Inflammatory macrophage treated with lipopolysaccharide for 4 hours (primary cell): Measurements from ENCODE around the gene RABGAP1L.

ENCODE experiments used
- DNase-seq: peaks from one replicate; pipeline ENCODE4 v3.0.0-alpha.2; 2020

Gene RABGAP1L

DNA sequence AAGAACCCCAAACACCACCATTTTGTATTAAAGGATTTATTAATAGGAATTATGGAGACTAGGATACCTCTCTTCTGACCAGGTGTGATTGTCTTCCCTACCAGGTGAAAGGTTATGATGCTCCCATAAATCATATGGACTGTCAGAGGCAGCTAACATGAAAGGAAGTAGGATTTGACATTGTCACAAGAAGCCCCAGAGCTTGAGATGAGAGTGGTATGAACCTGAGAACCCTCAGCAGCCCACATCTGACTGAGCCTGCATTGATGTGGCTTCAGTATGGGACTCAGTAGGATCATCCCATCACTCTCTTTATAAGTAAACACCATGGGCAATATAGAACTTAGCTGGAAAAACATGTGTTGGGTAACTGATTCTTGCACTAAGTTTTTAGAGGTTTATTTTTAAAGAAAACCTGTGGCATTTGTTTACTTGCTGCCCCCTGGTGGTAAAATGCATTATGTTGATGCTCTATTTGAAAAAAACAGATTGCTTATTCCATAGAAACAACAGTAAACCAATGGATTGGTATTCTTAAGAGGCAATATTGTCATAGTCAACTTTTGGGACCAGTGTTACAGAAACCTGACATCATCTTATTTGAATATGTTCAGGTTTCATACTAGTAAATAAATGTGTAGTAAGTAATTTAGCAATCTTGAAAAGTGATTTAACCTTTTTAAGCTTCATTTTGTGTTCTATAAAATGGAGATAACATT lies 823.8 kb downstream of the RABGAP1L start:
- peak; percentile 64 for DNase-seq

- DNase-seq: no peak
Observed at GRCh38 chr1:174984952-174985351, 825.6 kb downstream of the RABGAP1L start.

DNA sequence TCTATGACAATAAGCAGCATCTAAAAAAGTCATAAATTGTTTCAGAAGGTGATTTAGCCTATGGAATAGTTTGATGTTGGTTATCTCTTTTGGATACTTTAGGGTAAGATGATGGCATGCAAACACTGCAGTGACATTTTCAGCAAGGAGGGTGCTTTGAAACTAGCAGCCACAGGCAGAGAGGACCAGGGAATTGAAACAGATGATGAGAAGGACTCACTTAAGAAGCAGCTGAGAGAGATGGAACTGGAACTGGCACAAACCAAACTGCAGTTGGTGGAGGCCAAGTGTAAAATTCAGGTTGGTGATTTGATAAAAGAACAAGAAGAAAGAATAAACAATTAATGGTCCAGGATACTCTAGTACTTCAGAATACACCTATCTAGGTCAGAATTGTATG lies 829.2 kb downstream of the RABGAP1L start:
- no peak for DNase-seq

- no peak for DNase-seq
Observed at GRCh38 chr1:174988986-174989385, 829.7 kb downstream of the RABGAP1L start.

DNA sequence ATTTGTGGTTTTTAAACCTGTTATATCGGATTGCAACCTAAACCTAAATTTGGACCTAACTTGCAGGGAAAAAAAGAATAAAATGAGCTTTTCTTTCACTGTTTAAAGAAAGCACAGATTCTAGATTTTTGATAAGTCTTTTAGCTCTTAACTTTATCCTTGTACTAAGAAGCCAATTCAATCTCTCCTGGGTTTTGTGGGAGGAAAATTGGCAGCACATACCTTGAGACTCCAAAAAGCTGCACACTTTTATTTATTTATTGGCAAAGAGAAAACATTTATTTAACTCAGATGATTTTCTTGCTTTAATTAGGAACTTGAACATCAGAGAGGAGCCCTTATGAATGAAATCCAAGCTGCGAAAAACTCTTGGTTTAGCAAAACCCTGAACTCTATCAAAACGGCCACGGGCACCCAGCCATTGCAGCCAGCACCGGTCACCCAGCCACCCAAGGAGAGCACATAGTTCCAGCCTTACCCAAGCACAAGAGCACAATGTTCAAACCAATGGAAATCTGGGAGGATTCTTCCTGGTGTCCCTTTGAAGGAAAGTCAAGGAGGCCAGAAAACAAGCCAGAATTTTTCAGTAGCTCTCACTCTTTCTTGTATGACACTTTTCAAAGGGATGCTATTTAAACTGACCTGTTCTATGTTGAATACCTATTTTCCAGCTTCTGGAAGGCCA lies 830.4 kb downstream of the RABGAP1L start:
- DNase-seq: no peak

GRCh38 chr1:174990382-174990999 lies 831.2 kb downstream of the RABGAP1L start:
- peak; percentile 49 for DNase-seq

- no peak for DNase-seq
Observed at GRCh38 chr1:174991473-174991872, 832.2 kb downstream of the RABGAP1L start.

GRCh38 chr1:174995121-174995520 lies 835.8 kb downstream of the RABGAP1L start:
- no peak for DNase-seq

DNA sequence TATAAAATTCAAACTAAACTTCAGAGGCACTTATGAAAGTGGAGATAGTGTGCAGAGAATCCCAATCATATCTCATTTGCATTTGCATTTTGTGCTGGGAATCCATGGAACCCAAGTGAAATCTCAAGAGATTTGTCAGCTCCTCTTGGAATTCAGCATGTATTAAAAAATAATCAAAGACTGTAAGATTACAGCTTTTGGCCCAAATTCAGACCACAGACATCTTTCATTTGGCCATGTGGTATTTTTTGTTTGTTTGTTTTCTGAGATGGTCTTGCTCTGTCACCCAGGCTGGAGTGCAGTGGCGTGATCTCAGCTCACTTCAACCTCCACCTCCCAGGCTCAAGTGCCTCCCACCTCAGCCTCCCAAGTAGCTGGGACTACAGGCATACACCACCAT lies 836.6 kb downstream of the RABGAP1L start:
- DNase-seq: no peak

GRCh38 chr1:174996476-174996875 lies 837.2 kb downstream of the RABGAP1L start:
- no peak for DNase-seq

GRCh38 chr1:174997041-174997440 lies 837.7 kb downstream of the RABGAP1L start:
- no peak for DNase-seq

GRCh38 chr1:174998569-174999215 lies 839.4 kb downstream of the RABGAP1L start:
- peak; percentile 66 for DNase-seq

DNA sequence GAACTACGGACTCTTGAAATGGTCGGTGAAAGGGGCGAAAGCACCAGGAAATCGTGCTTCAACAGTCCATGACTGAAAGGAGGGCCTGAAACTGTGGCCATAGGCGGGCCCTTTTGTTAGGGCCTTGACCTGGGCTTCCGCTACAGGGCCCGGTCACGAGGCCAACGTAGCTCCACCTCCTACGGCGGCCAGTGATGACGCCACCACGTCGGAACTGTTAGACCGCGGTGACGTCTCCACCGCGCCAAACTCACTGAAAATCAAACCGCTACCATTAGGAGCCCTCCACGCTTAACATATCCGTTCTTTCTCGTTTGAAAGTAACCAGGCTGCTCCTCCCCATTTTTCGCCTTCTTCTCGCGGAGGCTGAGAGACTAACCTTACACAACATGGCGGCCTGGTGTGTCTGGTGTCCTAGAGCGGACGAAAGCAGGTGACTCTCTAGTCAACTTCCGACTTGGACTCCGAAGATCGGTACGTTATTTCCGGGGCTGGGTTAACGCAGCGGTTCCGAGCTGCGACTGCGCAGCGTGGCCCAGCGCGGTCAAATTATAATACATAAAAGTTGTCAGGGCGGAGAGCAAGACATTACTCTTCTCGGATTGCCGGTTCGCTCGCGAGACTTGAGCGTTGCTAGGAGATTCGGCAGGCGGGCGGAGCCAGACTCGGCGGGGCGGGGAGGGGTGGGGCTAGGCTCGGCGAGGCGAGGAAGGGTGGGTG lies 840.1 kb downstream of the RABGAP1L start:
- DNase-seq: peak; percentile 99

- peak; percentile 30 for DNase-seq
Observed at GRCh38 chr1:174999936-175000696, 840.8 kb downstream of the RABGAP1L start, which contains the start of gene CACYBP. TSS of gene CACYBP (plus strand) at chr1:174999947. CDS start at chr1:175000181, 234 bp downstream.

- DNase-seq: peak; percentile 24
Observed at GRCh38 chr1:175000697-175001187, 841.4 kb downstream of the RABGAP1L start.

DNA sequence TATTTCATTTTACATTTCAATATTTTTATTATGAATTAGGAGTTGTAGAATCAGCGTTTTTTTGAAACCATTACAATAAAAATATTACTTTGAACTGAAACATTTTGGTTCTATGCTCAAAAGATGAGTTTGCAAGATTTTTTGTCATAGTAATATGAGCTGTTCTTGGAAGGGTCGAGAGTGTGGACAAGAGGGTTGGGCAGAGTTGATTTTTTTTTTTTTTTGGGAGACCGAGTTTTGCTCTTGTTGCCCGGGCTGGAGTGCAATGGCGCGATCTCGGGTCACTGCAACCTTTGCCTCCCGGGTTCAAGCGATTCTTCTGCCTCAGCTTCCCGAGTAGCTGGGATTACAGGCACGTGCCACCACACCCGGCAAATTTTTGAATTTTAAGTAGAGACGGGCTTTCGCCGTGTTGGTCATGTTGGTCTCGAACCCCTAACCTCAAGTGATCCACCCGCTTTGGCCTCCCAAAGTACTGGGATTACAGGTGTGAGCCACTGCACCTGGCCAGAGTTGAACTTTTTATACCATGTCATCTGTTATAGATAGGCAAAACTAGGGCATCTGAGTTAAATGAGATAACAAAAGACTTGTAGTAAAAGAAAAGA lies 843.7 kb downstream of the RABGAP1L start:
- DNase-seq: no peak

- no peak for DNase-seq
Observed at GRCh38 chr1:175003521-175003920, 844.2 kb downstream of the RABGAP1L start.

- DNase-seq: no peak
Observed at GRCh38 chr1:175005085-175005783, 845.9 kb downstream of the RABGAP1L start.

- no peak for DNase-seq
Observed at GRCh38 chr1:175009532-175009931, 850.2 kb downstream of the RABGAP1L start.

- DNase-seq: no peak
Observed at GRCh38 chr1:175013445-175013844, 854.1 kb downstream of the RABGAP1L start.

DNA sequence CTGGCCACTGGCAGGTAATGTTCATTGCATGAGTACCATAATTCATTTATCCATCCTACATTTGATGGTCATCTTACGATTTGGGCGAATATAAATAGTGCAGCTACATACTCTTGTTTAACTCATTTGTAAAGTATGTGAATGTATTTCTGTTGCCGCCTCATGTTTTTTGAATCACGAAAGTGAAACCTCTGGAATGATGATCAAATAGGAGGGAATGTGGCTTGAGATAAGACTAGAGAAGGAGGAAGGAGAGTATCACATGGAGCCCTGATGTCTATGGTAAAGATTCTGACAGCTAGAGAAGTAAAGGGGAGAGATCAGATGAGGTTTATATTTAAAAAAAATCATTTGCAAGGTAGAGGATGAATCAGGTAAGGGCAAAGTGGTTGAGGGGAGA lies 855.9 kb downstream of the RABGAP1L start:
- DNase-seq: no peak
